ENCODE results near the gene FOXI1. TPM values are rescaled to one million over a fixed set of nuclear protein-coding genes. Genes with fewer than 3 reads are reported as not detected.

The FOXI1 gene
- total RNA-seq, 1 donor from 2014 or later: not detected

GRCh38 chr5:170141636-170142035 is 35.9 kb downstream of the FOXI1 start:
- no peak for FAIRE-seq
- DNase-seq (ENCODE audit: low read depth): no peak

GRCh38 chr5:170142196-170142595 is 36.5 kb downstream of the FOXI1 start:
- Histone ChIP-seq H3K27me3 (ENCODE audit: insufficient read depth, low read length) (no peaks in the 10 kb centered on the region), H3K36me3 (ENCODE audit: insufficient read depth, low read length) (no peaks in the 10 kb centered on the region), H3K4me1 (ENCODE audit: insufficient read depth, low read length) (no peaks in the 10 kb centered on the region), H3K9ac (ENCODE audit: low read length) (no peak overlapping the region), H2AFZ (ENCODE audit: low read depth, low read length) (no peak overlapping the region), H4K20me1 (ENCODE audit: insufficient read depth, low read length) (no peaks in the 10 kb centered on the region), H3K79me2 (ENCODE audit: insufficient read depth, low read length) (no peaks in the 10 kb centered on the region), H3K9me3 (ENCODE audit: insufficient read depth, low read depth, low read length) (no peaks in the 10 kb centered on the region), H3K4me2 (ENCODE audit: low read length) (no peak overlapping the region), H3K4me3 (ENCODE audit: insufficient read depth, low read depth, low read length) (no peak overlapping the region), H3K27ac (ENCODE audit: low read depth, low read length) (no peak overlapping the region)
- Mint-ChIP-seq H3K27me3 (ENCODE audit: low read depth, unreplicated experiment) (peaks cover 18% of the 10 kb centered on the region), H3K9me3 (ENCODE audit: unreplicated experiment) (peaks cover 4% of the 10 kb centered on the region), H3K27ac (ENCODE audit: unreplicated experiment) (no peak overlapping the region), H3K4me3 (ENCODE audit: unreplicated experiment) (no peak overlapping the region), H3K36me3 (ENCODE audit: low read depth, unreplicated experiment) (no peaks in the 10 kb centered on the region), H3K4me1 (ENCODE audit: low read depth, unreplicated experiment) (no peaks in the 10 kb centered on the region)
- FAIRE-seq: no peak
- no peak for TF ChIP-seq CTCF (IDR thresholded peaks at IDR 0.05; ENCODE audit: insufficient read depth, low read depth, low read length)
- no peak for TF ChIP-seq EZH2 (IDR thresholded peaks at IDR 0.05; ENCODE audit: insufficient read depth, low read length)
- no peak for DNase-seq (ENCODE audit: low read depth)

More at GRCh38 chr5:170141636-170142035, 35.9 kb downstream of the FOXI1 start:
- Histone ChIP-seq H3K4me2 (ENCODE audit: low read length) (no peak overlapping the region), H3K27ac (ENCODE audit: low read depth, low read length) (no peak overlapping the region), H3K9ac (ENCODE audit: low read length) (no peak overlapping the region), H2AFZ (ENCODE audit: low read depth, low read length) (no peak overlapping the region), H3K79me2 (ENCODE audit: insufficient read depth, low read length) (no peaks in the 10 kb centered on the region), H3K4me3 (ENCODE audit: insufficient read depth, low read depth, low read length) (no peak overlapping the region), H3K9me3 (ENCODE audit: insufficient read depth, low read depth, low read length) (no peaks in the 10 kb centered on the region), H3K36me3 (ENCODE audit: insufficient read depth, low read length) (no peaks in the 10 kb centered on the region), H4K20me1 (ENCODE audit: insufficient read depth, low read length) (no peaks in the 10 kb centered on the region), H3K4me1 (ENCODE audit: insufficient read depth, low read length) (no peaks in the 10 kb centered on the region), H3K27me3 (ENCODE audit: insufficient read depth, low read length) (no peaks in the 10 kb centered on the region)
- H3K36me3 Mint-ChIP-seq (ENCODE audit: low read depth, unreplicated experiment): no peaks in the 10 kb centered on the region
- no peak for TF ChIP-seq CTCF (IDR thresholded peaks at IDR 0.05; ENCODE audit: insufficient read depth, low read depth, low read length)
- no peak for TF ChIP-seq EZH2 (IDR thresholded peaks at IDR 0.05; ENCODE audit: insufficient read depth, low read length)
- H3K4me1 Mint-ChIP-seq (ENCODE audit: low read depth, unreplicated experiment): no peaks in the 10 kb centered on the region
- H3K9me3 Mint-ChIP-seq (ENCODE audit: unreplicated experiment): peaks cover 4% of the 10 kb centered on the region
- no peak overlapping the region for H3K27ac Mint-ChIP-seq (ENCODE audit: unreplicated experiment)
- no peak overlapping the region for H3K4me3 Mint-ChIP-seq (ENCODE audit: unreplicated experiment)
- peaks cover 13% of the 10 kb centered on the region for H3K27me3 Mint-ChIP-seq (ENCODE audit: low read depth, unreplicated experiment)

GRCh38 chr5:170143091-170143490 is 37.4 kb downstream of the FOXI1 start:
- H3K9ac ChIP-seq (ENCODE audit: low read length): no peak overlapping the region
- no peaks in the 10 kb centered on the region for H3K4me1 ChIP-seq (ENCODE audit: insufficient read depth, low read length)
- TF ChIP-seq EZH2 (IDR thresholded peaks at IDR 0.05; ENCODE audit: insufficient read depth, low read length) (no peak), CTCF (IDR thresholded peaks at IDR 0.05; ENCODE audit: insufficient read depth, low read depth, low read length) (no peak)
- H3K4me3 ChIP-seq (ENCODE audit: insufficient read depth, low read depth, low read length): no peak overlapping the region
- Mint-ChIP-seq H3K4me1 (ENCODE audit: low read depth, unreplicated experiment) (no peaks in the 10 kb centered on the region), H3K27ac (ENCODE audit: unreplicated experiment) (no peak overlapping the region), H3K36me3 (ENCODE audit: low read depth, unreplicated experiment) (no peaks in the 10 kb centered on the region), H3K27me3 (ENCODE audit: low read depth, unreplicated experiment) (peaks cover 25% of the 10 kb centered on the region), H3K4me3 (ENCODE audit: unreplicated experiment) (no peak overlapping the region), H3K9me3 (ENCODE audit: unreplicated experiment) (peaks cover 4% of the 10 kb centered on the region)
- no peaks in the 10 kb centered on the region for H3K9me3 ChIP-seq (ENCODE audit: insufficient read depth, low read depth, low read length)
- no peaks in the 10 kb centered on the region for H3K79me2 ChIP-seq (ENCODE audit: insufficient read depth, low read length)
- DNase-seq (ENCODE audit: low read depth): no peak
- no peak overlapping the region for H3K4me2 ChIP-seq (ENCODE audit: low read length)
- H4K20me1 ChIP-seq (ENCODE audit: insufficient read depth, low read length): no peaks in the 10 kb centered on the region
- no peaks in the 10 kb centered on the region for H3K36me3 ChIP-seq (ENCODE audit: insufficient read depth, low read length)
- H3K27ac ChIP-seq (ENCODE audit: low read depth, low read length): no peak overlapping the region
- no peaks in the 10 kb centered on the region for H3K27me3 ChIP-seq (ENCODE audit: insufficient read depth, low read length)
- H2AFZ ChIP-seq (ENCODE audit: low read depth, low read length): no peak overlapping the region
- FAIRE-seq: no peak
